COR-L47 (cell line): ENCODE results near the gene FAM131C.
"Not testable (repeated sequence)": the region's sequence is repeated elsewhere in the genome, so short reads cannot be mapped to it uniquely, and the experiment has no call there.

ENCODE experiments used
- DNase-seq: peaks from one replicate; lab custom pipeline; 2025; lab: John Stamatoyannopoulos, UW

The FAM131C gene

DNA sequence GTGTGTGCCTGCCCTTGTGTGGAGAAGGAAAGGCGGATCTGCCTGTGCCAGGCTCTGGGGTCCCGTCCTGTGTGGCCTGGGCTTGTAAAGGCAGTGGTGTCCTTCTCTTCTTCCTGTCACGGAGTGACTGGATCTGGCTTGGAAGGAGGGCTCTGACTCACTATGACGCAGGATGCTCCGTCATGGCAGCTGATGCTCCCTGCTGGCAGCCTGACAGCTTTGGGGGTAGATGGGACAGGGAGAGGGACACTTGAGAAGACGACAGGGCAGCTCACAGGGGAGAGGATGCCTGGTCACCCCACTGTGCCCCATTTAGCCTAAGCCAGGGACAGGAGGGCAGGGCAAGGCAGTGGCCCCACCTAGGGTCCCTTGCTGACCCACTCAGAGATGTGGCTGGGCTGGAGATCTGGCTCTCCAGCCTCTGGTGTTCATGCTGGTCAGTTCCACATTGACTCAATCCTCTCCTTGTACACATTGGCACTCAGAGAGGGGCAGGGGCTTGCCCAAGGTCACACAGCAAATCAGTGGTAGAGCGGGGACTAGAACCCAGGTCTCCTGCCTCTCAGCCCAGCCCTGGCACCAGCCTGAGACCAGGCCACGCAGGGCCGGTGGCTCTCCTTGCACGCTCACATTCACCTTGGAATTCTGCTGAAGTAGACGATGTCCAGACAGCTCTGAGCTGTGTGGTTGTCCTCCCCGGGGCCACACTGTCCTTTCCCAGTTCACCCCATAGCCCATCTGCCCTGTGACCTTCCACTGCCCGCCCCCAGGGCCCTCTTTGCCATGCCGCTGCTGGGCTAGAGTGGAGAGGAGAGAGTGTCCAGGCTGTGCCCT, 2.8 kb upstream of the FAM131C start:
- DNase-seq = no peak

DNA sequence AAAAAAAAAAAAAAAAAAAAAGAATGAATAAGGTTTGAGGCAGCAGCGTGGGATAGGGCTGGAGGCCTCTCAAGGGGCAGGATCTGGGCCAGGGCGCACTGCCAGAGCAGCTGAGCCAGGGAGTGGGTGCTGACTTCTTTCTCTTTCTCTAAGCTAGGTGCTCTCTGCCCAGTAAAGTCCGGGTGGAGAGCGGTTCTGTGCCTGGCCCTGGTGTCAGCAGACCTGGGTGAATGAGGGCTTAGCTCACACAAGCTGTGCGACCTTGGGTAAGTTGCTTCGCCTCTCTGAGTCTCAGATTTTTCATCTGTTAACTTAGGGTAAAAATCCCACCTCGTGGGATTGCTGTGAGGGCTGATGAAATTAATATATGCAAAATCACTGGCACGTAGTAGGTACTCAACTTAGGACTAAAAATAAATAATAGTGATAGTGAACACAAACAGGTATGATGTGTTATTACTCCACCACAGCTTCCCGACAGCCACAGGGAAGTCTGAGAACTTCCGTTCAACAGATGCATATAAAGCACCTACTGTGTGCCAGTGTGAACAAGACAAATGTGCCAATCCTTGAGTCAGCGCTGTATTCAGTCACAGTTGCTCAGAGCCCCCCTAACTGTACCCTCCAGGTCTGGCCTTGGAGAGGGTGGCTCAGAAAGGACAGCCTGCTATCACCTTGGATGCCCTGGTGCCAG, 2.0 kb upstream of the FAM131C start:
- DNase-seq = no peak

DNA sequence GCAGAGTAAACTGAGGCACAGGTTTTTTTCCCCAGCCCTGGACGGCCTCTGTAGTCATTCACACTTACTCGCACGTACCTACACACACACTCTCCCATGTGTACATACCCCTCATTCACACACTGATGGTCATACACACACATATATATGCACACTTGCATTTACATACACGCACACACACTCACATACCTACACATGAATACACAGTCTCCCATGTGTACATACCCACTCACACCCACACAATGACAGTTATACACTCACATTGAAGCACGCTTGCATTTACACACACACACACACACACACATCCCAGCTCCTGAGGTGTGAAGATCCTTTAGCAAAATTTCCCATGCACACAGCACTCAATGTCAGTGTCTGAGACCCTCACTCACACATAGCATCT, 766 bp upstream of the FAM131C start:
- DNase-seq = no peak

DNA sequence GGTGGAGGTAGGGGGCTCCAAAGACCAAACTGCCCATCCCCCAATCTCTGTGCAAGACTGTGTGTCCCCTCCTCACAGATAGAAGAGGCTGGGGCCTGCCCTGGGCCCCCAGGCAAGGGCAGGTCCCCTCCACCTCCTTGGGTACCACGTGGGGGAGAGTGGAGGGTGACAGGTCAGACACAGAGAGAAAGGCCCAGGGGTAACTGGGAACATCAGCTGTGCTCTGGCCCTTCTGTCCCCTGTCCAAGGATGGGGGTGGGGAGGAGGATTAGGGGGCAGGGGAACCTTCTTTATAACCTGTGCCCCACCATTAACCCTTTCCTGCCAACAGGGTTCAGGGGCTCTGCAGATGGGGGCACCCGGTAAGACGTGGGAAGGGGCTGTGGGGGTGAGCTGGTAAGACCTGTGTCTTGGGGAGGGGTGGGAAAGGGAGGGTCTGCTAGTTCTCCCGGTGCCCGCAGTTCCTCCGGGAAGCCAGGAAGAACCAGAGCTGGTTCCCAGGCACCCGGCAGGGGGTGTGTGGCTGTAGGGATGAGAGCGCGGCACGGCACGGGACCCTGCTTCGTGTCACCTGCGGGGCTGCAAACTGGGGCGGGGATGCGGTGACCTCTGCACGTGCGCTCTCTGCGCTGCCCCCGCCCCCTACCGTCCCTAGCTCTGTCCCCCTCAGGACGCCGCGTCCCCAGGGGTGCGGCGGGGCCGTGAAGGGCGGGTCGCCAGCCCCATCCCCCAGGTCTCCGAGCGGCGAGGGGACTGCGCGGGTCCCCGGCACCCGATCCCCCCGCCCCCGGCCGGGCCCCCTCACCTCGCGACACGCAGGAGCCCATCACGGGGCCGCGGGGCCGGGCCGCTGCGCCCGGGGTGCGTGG, 601 bp downstream of the FAM131C start:
- DNase-seq = peak; percentile 26

DNA sequence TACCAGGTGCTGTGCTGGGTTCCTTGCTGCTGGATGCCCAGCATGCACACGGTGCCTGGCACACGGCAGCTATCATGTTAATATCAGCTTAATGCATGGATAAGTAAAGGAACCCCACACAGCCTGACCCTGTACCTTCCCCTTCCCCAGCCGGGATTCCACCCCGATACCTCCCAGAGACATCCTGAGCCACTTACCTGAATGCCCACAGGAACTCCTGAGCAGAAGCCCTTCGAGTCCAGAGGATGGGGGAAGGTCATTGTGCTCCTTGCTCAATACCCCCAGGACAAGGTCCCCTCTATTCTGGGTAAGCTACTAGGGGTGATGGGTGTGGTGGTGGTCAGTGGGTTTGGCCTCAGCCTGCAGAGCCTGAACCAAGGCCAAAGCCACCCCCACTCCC, 1.4 kb downstream of the FAM131C start:
- DNase-seq = no peak

DNA sequence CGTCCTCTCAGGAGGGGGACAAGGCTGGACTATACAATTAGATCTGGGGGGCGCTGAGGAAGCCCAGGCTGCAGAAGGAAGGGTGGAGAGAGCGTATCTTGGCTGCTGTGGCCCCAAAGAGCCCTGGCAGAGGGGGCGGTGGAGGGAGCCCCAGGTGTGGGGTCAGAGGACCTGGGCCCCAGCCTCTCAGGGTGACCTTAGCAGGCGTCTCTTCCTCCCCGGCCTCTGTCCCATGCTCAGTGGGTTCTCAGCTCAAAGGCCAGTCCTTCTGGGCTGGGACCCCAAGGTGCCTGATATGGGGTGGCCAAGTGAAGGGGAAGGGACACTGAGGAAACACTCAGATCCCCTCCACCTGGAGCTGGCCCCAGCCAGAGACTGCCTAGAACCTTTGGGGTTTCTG, 1.8 kb downstream of the FAM131C start:
- no peak for DNase-seq

DNA sequence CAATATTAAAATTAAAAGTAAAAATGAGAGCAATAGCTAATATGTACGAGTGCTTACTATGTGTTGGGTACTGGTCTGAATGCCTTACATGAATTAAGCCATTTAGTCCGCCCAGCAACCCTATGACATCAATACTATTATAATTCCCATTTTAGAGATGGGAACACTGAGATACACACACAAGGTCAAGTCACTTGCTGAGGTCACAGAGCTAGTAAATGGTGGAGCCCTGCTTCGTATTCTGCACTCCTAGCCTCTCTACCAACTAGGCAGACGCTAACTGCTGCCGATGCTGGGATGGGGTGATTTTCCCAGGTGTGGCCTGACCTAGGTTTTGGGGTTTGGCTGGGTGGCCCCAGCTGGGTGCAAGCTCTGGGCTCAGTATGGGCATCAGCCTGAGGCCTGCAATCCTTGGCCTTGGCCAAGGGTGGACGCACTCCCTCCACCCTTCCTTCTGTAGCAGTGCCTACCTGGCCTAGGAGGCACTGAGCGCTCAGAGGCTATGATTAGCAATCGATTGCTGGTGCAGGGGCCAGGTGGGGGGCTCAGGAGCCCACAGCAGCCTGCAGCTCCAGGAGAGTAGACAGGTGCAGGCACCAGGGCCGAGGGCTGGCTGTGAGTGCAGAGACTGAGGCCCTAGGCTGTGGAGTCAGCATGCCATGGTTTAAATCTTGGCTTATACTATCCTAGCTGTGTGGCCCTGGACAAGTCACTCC, 2.7 kb downstream of the FAM131C start:
- DNase-seq = no peak

DNA sequence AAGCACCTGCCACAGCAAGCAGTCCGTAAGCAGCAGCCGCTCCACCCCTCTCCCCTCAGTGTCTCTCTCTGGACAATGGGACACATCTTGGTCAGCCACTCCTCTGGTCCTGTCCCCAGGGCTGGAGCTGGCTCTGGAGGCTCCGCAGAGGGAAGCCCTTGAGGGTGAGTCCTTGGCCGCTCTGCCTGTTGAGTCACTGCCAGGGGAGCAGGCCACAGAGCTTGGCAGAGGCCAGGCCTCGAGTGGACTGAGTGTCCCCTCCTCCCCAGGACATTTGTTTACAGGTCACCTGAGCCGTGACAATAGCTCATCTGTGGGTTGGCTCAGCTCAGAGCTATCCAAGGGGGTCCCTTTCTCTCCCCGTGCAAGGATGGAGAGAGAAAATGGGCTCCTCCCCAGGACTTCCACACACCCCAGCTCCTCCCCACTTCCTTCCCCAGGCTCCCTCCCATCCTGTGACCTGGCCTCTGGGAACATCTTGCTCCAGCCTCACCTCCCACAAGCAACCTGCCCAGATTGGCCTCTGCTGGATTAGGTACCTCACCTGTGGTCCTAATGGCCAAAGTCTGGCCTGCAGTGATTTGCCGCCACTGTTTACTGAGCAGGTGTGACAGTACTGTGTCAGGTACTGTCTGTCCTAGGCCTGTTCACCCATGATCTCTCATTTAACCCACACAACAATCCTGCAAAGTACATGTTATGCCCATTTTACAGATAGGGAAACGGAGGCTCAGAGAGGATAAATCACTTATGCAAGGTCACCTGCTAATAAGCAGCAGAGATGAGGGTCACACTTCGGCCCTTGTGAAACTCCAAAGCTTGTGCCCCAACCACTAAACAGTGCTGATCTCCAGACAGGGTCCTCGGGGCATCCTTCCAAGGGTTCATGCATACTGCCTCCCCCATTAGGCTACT, 4.8 kb downstream of the FAM131C start:
- DNase-seq = no peak

DNA sequence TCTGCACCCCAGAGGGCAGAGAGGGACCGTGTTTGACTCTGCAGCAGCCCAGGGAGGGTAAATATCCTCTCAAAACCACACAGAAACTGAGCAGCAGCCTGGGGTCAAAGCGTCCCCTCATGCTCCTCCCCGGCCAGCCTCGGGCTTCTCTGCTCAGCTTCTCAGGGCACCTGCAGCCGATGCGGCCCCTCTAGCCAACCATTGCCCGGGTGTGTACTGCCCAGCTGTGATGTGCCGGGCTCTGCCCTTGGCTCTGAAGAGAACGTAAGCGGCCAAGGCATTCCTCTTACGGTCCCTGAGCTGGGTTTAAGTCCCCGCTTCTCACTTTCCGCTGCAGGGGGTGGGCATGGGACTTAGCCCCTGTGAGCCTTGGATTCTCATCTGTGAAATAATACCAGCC, 5.5 kb downstream of the FAM131C start:
- no peak for DNase-seq

DNA sequence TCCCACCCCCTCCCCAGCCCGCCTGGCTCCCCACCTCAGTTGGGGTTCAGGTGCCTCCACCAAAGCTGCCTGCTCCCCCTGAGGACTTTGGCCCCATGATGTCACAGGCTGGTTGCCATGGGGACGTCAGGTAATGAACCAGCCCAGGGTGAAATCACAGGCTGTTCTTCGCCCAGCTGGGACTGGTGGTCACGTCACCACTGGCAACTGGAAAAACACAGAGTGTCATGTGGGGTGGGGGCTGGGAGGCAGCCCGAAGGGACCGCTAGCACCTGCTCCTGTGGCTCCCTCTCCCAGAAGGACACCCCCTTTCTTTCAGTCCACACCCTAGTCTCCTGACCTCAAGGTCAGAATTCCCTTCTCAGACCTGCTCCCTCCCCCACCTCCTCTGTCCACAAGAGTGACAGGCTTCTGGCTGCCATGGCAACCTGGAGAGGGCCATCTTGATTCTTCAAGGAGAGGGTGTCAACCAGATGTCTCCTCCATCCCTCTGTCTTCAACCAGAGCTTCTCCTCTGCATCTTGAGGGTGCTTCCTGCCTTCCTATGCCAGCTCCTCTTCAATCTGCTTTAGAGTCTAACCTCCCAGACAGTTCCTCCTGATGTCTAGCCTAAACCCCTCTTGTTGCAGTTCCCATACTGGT, 6.2 kb downstream of the FAM131C start:
- peak; percentile 25 for DNase-seq

DNA sequence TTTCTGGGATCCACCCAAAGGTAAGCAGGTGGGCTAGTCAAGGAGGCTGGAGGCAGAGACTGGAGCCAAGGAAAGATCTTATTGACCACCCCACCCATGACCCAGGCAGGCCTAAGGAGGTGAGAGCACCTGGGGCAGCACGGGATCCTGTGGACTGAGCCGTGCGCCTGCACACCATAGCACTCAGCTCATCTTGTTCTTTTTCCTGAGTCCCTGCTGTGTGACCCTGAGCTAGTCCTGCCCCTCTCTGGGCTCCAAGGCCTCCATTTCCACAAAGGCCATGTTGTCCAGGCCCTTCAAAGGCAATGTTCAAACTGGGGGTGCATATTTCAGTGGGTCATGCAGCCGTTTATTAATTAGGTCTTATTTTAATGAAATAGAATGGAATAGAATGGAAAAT, 7.2 kb downstream of the FAM131C start:
- DNase-seq = no peak

DNA sequence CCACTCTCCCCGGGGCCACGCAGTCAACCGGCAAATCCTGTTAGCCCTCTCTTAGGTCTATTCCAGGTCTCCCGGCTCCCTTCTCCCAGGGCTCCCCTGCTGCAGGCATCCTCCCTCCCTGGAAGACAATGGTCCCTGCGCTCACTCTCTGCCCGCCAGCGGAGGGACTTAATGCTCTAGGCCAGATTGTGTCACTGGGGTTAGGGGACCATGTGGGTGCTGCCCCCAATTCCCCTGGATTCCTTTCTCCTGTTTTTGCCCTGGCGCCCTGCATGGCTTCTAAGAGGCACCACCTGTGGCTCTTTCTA, 8.2 kb downstream of the FAM131C start:
- DNase-seq = no peak

DNA sequence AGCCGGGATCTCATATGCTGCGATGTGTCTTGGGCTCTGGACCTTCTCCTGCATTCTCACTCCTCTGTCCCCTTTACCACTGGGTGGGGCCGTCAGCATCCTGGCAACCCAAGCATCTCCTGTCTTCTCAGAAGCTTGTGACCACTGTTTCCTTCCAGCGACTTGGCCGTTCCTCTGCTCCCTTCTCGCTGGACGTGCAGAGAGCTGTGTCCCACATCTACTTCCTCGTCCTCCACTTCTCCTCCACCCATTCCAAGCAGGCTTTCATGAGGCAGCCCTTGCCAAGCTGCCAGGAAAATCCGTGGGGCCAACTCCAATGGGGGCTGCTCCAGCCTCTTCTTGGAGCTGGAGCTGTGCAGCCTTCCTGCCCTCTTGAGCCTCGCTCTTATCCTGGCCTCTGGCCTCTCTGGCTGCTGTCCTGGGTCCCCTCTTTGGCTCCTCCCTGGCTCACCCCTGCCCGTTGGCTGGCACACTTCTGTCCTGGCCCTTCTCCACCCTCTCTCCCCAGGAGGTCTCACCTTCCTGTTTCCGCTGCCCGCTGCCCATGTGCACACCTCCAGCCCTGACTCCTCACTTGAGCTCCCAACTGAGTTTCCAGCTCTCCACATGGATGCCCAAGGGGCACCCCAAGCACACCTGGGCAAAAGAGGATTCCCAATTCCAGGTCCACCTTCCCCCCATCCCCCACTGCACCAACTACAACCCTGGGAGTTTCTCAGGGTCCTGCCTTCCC, 8.7 kb downstream of the FAM131C start:
- DNase-seq = no peak

DNA sequence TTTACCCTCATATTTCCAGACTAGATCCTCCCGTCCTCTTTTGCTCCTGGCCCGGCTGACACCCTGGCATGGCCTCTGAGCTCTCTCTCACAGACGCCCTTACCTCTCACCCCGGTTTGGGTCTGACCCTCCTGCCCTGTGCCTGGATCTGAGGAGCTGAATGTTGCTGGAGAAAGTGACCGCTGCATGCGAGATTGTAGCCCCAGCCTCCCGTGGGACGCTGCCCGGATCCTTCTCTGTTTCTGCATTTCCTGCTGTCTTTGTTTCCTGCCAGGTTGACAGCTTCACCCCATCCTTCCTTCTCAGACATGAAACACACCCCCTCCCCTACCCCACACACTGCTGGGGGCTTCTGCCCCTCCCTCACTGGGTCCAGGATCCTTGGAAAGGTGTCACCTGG, 9.5 kb downstream of the FAM131C start:
- no peak for DNase-seq

DNA sequence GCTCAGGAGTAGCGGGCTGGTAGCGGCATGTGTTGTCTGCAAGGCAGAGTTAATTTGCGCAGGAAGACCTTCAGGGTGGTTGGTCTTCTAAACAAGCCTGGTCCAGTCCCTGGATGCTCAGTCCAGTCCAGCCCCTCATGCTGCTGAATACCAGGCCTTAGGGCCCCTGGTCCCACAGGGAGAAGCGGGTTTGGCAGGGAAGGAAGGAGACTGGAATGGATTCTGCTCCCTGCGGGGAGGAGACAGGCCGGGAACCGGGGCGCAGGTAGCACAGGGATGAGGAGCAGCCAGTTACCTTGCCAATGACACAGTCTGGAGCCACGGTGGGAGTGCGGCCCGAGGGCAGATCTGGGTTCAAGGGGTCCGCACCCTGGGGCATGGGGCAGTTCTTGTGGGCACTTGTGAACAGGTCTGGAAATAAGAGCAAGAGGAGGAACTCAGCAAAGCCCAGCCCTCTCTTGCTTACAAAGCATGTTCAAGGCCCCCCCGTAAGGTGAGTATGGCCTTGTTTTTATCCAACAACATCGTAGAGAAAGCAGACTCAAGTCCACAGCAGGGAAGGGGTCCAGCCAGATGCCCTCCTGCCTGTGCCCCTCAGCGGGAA, 10.1 kb downstream of the FAM131C start:
- DNase-seq = no peak

DNA sequence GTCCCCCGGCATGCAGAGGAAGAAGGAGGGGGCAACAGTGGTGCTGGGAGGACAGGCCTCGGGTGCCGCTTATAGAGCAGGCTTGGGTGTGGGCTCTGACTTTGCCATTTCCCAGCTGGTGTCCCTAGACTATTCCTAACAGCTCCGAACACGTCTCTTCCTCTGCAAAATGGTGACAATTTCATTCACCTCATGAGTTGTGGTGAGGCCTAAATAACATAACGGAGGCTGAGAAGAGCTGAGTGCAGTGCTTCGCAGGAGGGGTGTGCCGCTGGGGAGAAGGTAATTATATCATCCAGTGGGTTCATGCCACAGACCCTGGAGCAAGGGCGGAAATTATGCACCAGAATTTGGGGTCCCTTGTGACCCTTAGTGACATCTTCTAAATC, 10.8 kb downstream of the FAM131C start:
- DNase-seq = not testable (repeated sequence)

DNA sequence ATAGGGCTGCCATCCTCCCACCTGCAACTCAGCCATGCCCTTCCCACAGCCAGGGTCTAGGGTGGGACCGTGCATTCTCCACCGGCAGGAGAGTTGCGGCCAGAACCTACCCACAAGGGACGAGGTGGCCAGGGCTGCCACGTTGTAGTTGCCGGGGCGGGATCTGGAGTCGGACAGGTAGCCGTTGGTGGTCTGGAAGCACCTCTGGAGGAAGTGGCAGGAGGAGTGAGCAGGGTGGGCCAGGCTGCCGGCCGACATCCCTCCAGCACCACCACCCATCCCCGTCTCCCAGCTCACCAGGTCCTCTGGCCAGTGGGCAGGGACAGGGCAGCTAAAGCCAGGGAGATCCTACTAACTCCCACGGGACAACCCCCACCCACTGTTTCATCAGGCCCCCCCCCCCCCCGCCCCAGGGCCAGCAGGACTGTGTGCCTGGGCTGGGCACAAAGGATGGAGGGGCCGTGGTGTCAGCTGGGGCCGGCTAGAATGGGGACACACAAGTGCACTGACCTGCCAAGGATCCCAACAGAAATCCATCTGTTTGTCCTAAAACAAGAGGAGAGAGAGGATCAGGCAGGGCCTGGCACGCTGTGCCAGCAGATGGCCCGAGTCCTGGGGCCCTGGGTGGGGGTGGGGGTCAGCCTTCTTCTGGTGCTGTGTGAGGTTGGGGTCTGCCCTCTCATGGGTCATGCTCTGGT, 11.3 kb downstream of the FAM131C start:
- DNase-seq = not testable (repeated sequence)

DNA sequence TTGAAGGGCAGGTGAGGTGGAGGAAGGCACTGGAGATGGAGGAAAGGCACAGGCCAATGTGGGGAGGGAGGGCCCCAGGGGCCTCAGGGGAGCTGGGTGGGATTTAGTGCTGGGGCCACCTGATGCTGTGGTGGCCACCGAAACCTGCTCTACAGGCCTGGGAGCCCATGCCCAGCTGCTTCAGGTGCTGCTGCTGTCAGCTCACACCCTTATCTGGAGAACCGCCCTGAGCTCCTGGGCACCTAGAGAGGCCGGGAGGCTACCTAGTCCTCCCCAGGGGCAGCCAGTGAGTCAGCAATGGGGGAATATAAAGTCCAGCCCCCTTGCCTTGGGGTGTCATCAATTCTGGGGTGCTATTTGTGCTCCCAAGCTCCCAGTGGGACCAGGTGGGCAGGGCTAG, 12.2 kb downstream of the FAM131C start:
- no peak for DNase-seq
